Astrocyte of the hippocampus (primary cell): ENCODE data around the gene GRIK3.
"Not testable (repeated sequence)": the region's sequence is repeated elsewhere in the genome, so short reads cannot be mapped to it uniquely, and the experiment has no call there.

Experiments
- DNase-seq: peaks from one replicate; pipeline ENCODE4 v3.0.0; 2011; ENCODE audit warnings: low read depth, low spot score

Gene GRIK3

DNA sequence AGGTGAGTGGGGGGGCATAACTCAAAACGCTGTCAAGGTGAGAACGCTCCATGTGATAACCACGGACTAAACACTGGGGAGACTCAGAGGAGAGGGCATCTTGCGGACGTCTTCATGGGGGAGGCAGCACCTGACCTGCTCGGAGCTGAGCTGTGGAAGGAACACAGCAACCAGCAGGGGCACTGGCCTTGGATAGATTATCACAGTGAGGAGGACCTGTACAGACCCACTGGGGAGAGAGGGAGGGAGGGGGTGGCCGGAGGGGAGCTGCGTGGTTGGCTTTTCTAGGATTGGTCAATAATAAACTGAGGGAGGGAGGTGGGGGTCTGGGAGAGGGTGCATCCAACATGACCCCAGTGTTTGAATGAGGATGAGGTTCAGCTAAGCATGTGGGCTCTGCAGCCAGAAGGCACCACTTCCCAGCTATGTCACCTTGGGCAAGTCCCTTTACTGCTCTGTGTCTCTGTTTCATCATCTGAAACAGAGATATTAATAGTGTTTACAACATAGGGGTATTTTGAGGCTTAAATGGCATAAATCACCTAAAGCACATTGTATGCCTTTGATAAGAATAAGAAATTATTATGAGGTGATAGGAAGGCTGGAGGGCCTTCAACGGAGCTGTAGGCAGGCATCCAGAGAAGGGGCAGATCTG is 123.3 kb downstream of the GRIK3 start:
- DNase-seq = no peak

DNA sequence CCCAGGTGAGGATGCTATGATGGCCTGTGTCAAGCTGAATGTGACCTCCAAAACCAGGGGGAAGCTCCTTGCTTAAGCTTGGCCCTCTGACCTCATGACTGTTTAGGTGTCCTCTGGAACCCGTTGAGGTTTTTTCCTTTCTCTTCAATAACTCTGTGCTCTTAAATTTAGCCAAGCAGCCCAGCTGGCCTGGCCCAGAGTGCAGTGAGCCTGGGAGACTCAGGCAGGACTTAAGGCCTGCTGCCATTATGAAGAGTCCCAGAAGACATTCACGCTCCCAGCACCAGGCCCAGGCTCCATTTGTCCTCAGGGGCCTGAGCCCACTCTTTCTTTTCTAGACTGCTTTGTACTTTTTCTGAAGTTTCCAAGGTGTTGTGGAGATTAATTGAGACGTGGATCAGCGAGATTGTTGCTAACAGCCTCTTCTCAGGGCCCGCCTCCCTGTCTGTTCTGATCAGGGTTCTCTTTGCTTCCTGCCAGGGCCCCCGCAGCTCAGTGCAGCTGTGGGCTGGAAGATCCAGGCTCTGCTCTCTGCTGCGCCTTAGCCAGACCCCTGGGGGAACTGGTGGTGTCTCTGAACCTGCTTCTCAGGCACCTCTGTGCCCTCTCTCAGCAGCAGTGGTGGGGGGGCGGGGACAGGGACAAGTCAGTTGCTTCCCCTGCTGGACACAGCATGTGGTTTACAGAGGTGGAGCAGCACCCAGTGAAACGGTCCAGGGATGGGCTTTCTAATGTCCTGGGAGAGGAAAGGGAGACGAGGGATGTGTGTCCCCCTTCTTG is 124.2 kb downstream of the GRIK3 start:
- no peak for DNase-seq

DNA sequence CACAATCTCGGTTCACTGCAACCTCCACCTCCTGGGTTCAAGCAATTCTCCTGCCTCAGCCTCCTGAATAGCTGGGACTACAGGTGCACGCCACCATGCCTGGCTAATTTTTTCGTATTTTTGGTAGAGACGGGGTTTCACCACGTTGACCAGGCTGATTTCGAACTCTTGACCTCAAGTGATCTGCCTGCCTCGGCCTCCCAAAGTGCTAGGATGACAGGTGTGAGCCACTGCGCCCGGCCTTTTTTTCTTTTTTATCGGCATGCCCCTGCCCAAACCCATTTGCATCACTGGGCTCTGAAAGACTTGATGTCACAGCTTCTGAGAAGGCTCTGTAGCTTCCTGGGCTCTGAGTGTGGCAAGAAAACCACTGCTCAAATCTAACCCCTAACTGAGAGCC is 125.0 kb downstream of the GRIK3 start:
- not testable (repeated sequence) for DNase-seq

GRCh38 chr1:36908096-36908495 is 126.2 kb downstream of the GRIK3 start:
- no peak for DNase-seq

DNA sequence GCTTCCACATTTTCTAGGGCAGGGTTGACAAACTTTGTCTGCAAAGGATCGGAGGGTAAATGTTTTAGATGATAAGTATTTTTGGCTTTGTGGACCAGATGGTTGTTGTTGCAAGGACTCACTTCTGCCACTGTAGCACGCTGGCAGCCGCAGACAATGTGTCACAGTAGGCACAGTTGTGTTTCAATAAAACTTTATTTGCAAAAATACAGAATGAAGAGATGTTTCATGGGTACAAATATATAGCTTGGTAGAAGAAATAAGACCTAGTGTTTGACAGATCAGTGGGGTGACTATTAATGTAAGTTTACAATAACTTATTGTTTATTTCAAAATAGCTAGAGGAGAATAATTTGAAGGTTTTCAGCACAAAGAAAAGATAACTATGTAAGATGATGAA is 127.8 kb downstream of the GRIK3 start:
- DNase-seq = no peak

DNA sequence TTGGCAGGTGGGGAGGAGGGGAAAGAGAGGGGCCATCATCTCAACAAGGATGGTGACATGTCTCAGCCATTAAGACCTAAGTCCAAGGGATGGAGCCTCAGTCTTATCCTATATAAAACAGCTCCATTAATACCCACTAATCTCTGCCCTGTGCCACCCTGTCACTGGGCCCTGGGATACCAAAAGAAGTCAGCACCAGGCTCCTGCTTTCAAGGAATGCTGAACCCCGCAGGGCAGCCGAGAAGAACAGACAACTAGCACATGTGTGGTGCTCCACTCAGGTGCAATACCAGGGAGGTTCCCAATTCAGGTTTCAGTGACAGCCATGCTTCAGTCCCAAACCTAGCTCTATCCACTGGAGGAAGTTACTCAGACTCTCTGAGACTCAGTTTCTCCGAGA is 128.4 kb downstream of the GRIK3 start:
- no peak for DNase-seq

- no peak for DNase-seq
Measured at GRCh38 chr1:36900128-36900527, 134.2 kb downstream of the GRIK3 start.

GRCh38 chr1:36897813-36898212 is 136.5 kb downstream of the GRIK3 start:
- not testable (repeated sequence) for DNase-seq

DNA sequence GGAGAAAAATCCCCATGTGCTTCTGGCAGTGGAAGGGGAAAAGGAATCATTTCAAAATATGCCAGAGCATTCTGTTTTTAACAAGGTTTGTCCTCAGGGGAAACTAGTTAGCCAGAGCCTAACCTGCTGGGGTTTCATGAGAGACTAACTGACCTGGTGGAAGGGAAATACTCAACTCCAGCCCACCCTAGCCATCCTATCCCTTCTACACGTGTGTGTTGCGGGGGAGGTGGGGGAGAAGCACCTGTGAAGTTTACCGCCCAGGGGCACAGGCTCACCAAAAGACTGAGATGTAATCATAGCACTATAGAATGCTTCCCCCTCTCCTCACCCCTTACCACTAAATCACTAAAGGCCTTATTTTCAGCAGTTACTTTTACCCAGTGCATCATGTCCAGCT is 139.5 kb downstream of the GRIK3 start:
- DNase-seq = no peak

GRCh38 chr1:36890776-36891175 is 143.5 kb downstream of the GRIK3 start:
- DNase-seq = no peak

GRCh38 chr1:36889478-36890226 is 144.7 kb downstream of the GRIK3 start:
- DNase-seq = no peak

GRCh38 chr1:36888811-36889477 is 145.4 kb downstream of the GRIK3 start:
- no peak for DNase-seq

- no peak for DNase-seq
Measured at GRCh38 chr1:36885540-36886357, 148.6 kb downstream of the GRIK3 start.

GRCh38 chr1:36884801-36885200 is 149.5 kb downstream of the GRIK3 start:
- no peak for DNase-seq

DNA sequence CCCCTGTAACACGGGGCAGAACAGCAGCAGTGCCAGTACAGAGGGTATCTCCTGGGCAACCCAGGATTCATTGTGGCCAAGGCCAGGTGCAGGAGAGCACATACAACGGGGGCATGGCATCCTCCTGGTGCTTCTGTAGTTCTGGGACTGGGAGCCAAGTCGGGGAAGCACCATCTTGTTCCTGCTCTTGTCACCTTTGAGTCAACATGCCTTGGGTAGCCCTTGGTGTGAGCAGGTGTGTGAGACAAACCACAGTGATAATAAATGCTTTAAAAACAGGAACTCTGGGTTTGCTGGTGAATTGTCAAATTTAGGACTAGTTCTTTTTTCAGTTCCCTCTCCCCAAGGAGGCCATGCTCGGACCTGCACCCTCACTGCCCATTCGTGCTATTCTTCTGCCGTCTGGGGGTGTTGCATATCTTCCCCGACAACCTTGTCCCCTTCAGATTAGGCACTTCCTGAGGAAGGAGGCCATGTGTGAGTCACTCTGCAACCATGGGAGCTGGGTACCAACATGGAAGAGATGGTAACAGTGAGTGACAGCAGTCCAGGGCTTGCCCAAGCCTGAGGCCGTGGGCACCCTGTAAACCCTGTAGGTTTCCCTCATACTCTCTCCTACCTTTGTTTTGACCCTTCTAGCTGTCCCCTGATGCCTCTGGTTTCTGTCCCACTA is 150.2 kb downstream of the GRIK3 start:
- DNase-seq = no peak

- DNase-seq = no peak
Measured at GRCh38 chr1:36883315-36883949, 150.9 kb downstream of the GRIK3 start.

DNA sequence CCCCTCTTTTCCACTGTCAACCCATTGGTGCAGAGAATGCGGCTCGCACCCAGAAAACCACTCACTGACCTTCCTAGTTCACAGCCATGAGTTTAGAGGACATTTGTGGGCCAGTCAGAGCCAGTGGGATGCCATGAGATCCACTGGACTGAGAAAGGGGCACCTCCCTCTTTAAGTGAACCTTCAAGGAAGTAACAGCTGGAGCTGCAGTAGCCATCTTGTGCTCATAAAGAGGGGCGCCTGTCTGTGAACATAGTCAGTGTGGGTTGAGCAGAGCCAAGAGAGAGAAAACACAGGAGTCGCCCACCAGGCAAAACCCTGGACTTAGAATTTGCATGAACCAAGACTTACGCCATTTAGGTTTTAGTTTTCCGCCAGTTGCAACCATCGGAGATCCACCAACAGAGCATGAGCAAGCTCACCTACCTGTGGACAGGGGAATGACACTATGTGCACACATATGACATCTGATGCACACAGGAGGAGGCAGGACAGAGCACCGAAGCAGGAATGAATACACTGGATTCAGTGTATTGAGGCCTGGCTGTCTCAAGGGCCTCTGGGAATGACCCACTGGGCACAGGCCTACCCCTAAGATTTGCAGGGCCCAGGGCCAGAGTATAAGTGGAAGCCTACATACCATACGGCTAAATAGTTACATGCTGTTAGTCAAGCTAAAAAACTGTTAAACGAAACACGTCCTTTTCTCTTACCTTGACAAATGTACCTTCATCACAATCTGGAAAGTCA is 151.6 kb downstream of the GRIK3 start:
- no peak for DNase-seq

- DNase-seq = no peak
Measured at GRCh38 chr1:36881541-36881940, 152.8 kb downstream of the GRIK3 start.

DNA sequence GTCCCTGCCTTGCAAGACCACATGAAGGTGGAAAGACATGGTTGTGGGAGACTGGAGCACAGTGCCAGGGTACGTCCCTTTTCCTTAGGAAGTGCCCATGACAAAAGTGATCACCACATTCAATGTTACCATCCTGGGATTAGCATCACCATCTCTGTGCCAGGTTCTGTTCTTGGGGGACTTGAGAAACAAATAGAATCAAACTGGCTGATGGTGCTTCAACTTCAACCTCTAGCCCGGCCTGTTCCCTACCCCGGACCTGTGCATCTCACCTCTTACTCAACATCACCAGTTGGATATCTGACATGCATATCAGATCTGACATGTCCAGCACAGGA is 153.3 kb downstream of the GRIK3 start:
- no peak for DNase-seq
